Left ventricle myocardium superior (tissue), 1 donor: ENCODE data around the gene ARMC5. TPM values are rescaled to one million over a fixed set of nuclear protein-coding genes. Genes with fewer than 3 reads are reported as not detected.
"Not testable (repeated sequence)": the region's sequence is repeated elsewhere in the genome, so short reads cannot be mapped to it uniquely, and the experiment has no call there.

Experiments used
- ATAC-seq: fragments of 200-7000 bp; cut with Tn5 transposase; one replicate; pipeline ENCODE4 v1.9.1; 2020; ENCODE audit warnings: mild to moderate bottlenecking, moderate library complexity
- DNase-seq: peaks from one replicate; pipeline ENCODE4 v3.0.0-alpha.2; 2020
- intact Hi-C: fragments of 100-400 bp; cut with micrococcal nuclease; formaldehyde crosslinking; loops from one replicate; pipeline ENCODE4 v1.11.0; 2022
- long read RNA-seq: library from polyadenylated mRNA; unstranded; transcript quantifications from one replicate; pipeline ENCODE4 v2.0.0, GENCODE V29; 2021
- total RNA-seq: library from RNA; stranded (reverse); fragmentation: NEBNext Ultra II Directional; extraction: Animal tissue kit (Norgen Biotek cat#: 25700); gene quantifications from one replicate; pipeline ENCODE4 v1.2.1, GENCODE V29; 2021
- donor health status: DM: no; HTN: yes; CAD: no; lungs with severe emphysema.

Gene ARMC5, protein sequence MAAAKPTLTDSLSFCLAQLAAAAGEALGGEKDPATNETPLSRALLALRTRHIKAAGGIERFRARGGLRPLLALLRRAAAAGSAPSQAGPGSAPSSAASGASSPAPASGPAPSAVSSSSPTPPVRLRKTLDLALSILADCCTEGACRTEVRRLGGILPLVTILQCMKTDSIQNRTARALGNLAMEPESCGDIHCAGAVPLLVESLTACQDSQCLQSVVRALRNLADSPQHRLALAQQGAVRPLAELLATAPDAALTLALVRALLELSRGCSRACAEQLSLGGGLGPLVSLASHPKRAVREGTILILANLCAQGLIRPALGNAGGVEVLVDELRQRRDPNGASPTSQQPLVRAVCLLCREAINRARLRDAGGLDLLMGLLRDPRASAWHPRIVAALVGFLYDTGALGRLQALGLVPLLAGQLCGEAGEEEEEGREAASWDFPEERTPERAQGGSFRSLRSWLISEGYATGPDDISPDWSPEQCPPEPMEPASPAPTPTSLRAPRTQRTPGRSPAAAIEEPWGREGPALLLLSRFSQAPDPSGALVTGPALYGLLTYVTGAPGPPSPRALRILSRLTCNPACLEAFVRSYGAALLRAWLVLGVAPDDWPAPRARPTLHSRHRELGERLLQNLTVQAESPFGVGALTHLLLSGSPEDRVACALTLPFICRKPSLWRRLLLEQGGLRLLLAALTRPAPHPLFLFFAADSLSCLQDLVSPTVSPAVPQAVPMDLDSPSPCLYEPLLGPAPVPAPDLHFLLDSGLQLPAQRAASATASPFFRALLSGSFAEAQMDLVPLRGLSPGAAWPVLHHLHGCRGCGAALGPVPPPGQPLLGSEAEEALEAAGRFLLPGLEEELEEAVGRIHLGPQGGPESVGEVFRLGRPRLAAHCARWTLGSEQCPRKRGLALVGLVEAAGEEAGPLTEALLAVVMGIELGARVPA
- total RNA-seq = 5.4 TPM
- long read RNA-seq, transcript ARMC5-201 (6 exons, 3,612 nt) = major isoform, 10 of 13 reads
- long read RNA-seq, partial matches to known transcripts = 1 of 13 reads
- long read RNA-seq, other reads (novel, unspliced or antisense) = 1 of 13 reads

DNA sequence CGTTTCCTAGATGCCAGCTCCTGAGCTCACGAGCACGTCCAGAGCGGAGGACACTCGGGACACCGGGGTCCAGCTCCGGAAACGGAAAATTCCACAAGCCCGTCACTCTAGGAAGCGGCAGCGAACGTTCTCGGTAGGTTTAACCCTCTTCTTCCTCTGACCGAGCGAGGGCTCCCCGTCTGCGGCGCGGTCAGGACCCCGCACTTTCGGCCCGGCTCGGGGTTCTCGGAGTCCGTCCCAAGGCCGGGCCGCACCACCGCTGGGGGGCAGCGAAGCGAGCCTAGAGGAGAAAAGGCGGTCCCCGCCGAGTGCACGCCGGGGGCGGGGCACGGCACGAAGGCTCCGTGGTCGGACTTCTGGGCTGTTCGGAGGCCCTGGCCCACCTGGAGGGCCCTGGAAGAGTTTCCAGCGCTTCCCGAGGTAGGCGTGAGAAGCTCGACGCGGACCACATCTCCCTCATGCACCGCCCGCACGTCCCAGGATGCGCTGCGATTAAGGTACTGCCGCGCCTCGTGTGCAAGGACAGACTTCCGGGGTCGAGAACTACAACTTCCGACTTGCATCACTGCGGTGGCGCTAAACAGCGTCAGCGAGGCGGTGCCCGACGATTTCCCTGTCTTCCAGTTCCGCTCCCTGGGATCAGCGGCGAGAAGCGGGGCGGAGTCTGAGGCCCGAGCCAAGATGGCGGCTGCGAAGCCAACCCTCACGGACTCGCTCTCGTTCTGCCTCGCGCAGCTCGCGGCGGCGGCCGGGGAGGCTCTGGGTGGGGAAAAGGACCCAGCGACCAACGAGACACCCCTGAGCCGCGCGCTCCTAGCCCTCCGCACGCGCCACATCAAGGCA, at the start of gene ARMC5:
ARMC5 (plus strand) TSS at position 658 of the 843 bp plus-strand sequence; CDS start at position 682, 24 bp downstream.
- DNase-seq (peak; percentile 98), ATAC-seq (peak; percentile 87)
- intact Hi-C loops = no loop called here

DNA sequence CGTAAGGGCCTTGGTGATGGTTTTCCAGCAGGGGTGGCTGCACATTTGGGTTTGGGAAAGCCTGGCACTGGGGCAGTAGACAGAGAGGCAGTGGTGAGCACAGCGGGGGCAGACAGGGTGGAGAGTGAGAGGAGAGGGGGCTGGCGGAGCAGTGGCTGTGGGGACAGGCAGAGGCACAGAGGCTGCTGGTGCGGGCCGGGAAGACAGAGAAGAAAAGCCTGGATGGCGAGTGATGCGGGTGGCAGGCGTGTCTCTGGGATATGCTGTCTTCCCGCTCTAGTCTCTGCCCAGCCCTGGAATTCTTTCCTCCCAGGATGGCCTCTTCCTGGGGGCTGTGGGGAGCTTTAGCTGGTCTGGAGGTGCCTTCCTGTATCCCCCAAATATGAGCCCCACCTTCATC, 49.2 kb upstream of the ARMC5 start:
- no peak for ATAC-seq
- no peak for DNase-seq
- intact Hi-C loops = no loop called here

DNA sequence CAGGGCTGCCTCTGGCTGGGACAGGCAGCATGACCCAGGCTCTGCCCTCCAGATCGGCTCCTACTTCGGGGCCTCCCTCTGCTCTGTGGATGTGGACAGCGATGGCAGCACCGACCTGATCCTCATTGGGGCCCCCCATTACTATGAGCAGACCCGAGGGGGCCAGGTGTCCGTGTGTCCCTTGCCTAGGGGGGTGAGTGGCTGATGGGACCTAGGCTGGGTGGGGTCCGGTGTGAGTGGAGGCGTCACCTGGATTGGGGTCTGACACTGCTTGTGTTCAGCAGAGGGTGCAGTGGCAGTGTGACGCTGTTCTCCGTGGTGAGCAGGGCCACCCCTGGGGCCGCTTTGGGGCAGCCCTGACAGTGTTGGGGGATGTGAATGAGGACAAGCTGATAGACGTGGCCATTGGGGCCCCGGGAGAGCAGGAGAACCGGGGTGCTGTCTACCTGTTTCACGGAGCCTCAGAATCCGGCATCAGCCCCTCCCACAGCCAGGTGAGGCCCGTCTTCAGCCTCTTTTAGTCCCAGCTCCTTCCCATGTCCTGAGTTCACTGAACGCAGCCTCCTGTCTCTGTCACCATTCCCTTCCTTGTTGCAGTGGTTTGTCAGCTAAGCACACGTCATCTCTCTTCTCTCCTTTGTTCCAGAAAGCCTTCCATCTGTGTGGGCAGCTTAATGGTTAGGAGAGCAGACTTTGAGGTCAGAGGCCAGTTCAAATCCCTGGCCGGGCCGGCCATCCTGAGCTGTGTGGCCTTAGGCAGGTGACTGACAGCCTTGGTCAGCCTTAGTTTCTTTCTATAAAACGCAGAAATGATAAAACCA, 48.1 kb upstream of the ARMC5 start:
- intact Hi-C loops = no loop called here
- DNase-seq (peak; percentile 3), ATAC-seq (no peak)

DNA sequence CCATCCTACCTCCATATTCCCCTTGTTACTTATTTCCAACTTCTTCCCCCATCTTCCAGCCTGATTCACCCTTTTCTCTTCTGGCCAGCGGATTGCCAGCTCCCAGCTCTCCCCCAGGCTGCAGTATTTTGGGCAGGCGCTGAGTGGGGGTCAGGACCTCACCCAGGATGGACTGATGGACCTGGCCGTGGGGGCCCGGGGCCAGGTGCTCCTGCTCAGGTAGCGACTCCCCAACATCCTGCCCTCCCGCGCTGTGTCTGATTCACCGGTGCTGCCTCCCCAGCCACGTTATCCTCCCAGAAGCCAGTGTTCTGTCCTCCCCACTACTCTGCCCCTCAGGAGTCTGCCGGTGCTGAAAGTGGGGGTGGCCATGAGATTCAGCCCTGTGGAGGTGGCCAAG, 46.6 kb upstream of the ARMC5 start:
- intact Hi-C loops = no loop called here
- DNase-seq = no peak
- ATAC-seq = no peak

DNA sequence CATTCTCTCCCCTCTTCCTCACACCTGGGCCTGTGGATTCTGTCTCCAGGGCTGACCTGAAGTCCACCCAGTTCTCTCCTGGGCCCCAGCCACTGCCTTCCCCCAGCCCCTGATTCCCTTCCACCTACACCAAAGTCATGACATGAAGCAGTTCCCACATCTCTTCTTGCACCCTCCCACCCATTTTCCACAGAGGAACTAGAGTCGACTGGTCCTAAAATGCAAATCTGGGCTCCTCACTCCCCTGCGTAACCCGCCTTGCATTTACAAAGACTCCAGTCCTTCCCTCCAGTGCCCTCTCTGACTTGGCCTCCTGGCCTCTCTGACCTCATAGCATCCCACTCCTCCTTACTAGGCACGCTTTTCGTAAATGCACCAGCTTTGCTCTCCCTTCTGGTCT, 45.9 kb upstream of the ARMC5 start:
- intact Hi-C loops = no loop called here
- no peak for ATAC-seq

DNA sequence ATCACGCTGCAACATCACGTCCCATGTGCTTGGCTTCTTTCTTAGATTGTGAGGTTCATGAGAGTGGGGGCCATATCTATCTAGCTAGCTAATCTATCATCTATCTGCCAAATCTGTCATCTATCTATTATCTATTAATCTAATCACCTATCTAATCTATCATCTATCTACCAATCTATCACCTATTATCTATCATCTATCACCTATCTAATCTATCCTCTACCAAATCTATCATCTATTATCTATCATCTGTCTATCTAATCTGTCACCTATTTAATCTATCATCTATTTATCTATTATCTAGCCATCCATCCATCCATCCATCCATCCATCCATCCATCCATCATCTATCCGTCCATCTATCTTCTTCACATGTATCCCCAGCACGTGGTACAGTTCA, 45.4 kb upstream of the ARMC5 start:
- ATAC-seq (no peak), DNase-seq (no peak)
- intact Hi-C loops = no loop called here

More for the DNA sequence above, 45.9 kb upstream of the ARMC5 start:
- DNase-seq = no peak

DNA sequence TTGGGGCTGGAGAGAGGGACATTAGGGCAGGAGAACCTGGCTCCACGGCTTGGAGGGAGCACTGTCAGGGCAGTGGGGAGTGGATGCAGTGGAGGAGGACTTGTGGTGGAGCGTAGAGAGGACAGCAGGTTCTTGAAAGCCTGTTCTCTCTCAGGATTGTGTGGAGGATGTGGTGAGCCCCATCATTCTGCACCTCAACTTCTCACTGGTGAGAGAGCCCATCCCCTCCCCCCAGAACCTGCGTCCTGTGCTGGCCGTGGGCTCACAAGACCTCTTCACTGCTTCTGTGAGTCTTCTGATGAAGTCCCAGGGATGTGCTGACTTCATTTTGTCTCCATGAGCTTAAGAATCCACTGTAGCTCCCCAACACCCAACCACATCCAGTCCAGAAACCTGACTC, 44.6 kb upstream of the ARMC5 start:
- no peak for DNase-seq
- ATAC-seq = no peak
- intact Hi-C loops = no loop called here

DNA sequence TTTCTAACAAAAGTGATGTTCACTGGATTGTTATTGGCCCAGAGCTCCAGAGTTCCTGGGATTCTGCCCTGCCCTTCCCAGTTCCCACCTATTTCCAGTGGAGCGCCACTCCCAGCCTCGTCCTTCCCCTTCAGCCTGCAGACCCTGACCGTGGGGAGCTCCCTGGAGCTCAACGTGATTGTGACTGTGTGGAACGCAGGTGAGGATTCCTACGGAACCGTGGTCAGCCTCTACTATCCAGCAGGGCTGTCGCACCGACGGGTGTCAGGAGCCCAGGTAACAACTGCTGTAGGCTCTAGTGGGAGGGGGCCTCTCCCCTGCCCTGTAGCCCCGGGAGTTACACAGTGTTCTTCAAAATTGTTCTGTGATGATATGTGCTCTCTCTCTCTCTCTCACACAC, 42.9 kb upstream of the ARMC5 start:
- intact Hi-C loops = no loop called here
- DNase-seq = no peak
- ATAC-seq = no peak

DNA sequence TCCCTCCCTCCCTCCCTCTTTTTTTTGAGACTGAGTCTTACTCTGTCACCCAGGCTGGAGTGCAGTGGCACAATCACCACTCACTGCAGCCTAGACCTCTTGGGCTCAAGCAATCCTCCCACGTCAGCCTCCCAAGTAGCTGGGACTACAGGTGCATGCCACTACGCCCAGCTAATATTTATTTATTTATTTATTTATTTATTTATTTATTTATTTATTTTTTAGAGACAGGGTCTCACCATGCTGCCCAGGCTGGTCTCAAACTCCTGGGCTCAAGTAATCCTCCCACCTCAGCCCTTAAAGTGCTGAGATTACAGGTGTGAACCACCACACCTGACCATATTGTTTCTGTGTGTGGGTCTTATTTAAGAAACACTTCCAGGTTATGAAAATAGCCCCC, 42.3 kb upstream of the ARMC5 start:
- intact Hi-C loops, ATAC-seq, DNase-seq: not testable (repeated sequence)

DNA sequence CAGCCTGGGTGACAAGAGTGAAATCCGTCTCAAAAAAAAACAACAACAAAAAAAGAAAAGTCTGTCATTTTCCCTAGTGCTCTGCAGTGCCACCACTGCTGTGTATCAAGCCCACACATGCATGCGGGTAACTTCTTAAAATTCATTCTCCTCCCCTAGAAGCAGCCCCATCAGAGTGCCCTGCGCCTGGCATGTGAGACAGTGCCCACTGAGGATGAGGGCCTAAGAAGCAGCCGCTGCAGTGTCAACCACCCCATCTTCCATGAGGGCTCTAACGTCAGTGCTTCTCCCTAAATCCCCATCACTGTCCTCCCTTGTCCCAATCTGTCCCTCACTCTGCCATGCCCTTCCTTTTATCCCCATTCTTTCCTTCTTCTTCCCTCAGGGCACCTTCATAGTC, 41.4 kb upstream of the ARMC5 start:
- ATAC-seq (no peak), DNase-seq (no peak)
- intact Hi-C loops = no loop called here

DNA sequence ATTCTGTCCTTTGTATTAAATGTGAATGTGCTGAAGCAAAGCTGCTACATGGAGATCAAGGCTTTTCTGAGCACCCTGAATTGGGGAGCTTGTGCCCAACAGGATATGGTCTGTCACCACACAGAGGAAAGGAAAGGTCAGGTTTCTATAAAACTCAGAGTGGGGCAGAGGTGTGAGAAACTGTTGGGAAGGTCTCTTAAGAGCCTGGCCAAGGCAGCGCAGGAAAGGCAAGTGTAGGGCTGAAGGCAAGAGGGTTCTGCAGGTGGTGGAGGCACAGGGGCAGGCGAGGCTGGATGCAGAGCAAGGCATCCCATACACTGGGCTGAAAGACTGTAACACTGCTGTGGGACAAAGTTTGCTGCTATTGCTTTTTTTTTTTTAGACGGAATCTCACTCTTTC, 39.3 kb upstream of the ARMC5 start:
- no peak for DNase-seq
- intact Hi-C loops = no loop called here
- ATAC-seq = no peak

DNA sequence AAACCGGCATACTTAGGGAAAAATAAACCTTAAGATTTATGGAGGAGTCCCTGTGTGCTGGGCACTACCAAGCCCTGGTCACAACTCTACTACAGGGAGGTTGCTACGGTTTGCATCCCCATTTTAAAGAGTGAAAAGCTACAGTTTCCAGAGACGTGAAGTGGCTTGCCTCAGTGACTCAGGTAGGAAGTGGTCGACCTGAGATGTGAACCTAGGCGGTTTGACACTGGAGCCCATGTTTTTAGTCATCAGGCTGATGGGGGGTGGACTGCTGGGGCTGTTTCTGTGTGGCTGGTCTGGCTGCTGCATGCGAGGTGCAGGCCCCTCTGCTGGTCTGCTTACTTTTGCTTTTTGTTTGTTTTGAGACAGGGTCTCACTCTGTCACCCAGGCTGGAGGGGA, 37.7 kb upstream of the ARMC5 start:
- DNase-seq (no peak), ATAC-seq (no peak)
- intact Hi-C loops = no loop called here

DNA sequence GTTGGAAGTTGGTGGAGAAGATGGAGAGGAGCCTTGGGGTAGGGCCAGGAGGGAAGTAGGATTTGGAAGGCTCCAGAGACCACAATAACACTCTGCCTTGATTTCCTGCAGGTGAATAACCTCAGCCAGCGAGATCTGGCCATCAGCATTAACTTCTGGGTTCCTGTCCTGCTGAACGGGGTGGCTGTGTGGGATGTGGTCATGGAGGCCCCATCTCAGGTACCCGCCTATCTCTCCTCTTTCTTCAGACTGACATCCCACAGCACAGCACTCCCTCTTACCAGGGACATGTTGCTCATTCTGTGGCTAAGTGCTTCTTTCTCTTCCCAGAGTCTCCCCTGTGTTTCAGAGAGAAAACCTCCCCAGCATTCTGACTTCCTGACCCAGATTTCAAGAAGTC, 36.1 kb upstream of the ARMC5 start:
- ATAC-seq = peak; percentile 19
- DNase-seq = no peak
- intact Hi-C loops = no loop called here

DNA sequence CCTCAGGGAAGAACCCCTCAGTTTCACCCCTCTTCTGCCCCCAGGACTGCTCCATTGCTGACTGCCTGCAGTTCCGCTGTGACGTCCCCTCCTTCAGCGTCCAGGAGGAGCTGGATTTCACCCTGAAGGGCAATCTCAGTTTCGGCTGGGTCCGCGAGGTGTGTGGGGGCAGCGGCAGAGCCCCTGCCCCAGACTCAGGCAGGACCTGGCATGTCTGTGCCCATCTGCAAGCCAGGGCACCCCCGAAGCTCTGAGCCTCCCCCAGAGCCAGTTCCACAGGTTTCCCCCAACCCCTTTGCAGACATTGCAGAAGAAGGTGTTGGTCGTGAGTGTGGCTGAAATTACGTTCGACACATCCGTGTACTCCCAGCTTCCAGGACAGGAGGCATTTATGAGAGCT, 35.5 kb upstream of the ARMC5 start:
- DNase-seq (no peak), ATAC-seq (peak; percentile 3)
- intact Hi-C loops = no loop called here

DNA sequence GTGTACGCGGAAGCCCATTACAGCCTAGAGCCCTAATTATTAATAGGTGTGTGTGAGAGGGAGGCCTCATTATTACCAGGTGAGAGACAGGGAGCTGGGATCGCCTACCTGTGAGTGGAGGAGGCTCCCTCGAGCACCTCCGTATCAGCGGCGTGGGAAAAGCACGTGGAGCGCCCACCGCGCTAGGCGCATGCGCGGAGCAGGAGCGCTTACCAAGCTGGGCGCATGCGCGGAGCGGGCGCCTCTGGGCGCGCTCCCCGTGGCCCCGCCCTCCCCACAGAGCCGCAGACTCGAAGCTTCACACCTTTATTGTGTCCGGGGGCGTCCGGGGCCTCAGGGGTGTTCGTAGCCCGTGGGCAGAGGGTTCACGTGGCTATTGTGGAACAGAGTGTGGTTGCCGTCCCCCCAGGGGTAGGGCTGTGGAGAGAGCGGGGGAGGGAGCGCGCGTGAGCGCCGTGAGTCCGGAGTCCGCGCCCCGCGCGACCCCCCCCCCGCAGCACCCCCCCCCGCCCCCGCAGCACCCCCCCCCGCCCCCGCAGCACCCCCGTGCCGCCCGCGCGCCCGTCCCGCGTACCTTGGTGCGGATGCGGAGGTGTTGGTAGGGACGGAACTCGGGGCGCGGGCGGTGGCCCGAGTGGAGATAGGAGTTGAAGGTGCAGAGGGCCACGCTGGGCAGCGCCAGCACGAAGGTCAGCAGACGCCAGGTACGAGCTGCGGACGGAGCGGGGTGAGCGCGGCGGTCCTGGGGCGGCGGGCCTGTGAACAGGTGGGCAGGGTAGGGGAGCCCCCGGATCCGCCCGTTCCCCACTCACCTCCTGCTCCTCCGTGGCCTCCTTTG, 31.6 kb upstream of the ARMC5 start:
- peak; percentile 88 for DNase-seq
- intact Hi-C loops = no loop called here

DNA sequence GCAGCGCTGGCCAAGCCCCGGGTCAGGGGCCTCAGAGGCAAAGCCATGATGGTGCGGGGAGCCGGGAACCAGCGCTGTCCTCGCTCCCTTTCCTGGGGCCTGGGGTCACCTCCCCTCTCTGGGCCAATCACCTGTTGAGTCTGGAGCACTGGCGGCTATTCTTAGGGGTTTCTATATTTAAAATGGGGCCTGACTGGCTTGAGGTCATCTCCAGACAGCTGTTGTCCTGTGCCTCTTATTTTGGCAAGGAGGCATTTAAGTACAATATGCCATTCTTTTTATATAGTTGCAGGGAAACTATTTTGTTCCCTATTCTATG, 31.1 kb upstream of the ARMC5 start, which contains the start of gene COX6A2:
COX6A2 (minus strand) TSS at position 82 of the 319 bp plus-strand sequence; CDS start at position 47, 35 bp downstream.
- intact Hi-C loops = no loop called here
- peak; percentile 80 for ATAC-seq
- peak; percentile 81 for DNase-seq

More for the DNA sequence above, 31.6 kb upstream of the ARMC5 start:
- peak; percentile 18 for ATAC-seq

DNA sequence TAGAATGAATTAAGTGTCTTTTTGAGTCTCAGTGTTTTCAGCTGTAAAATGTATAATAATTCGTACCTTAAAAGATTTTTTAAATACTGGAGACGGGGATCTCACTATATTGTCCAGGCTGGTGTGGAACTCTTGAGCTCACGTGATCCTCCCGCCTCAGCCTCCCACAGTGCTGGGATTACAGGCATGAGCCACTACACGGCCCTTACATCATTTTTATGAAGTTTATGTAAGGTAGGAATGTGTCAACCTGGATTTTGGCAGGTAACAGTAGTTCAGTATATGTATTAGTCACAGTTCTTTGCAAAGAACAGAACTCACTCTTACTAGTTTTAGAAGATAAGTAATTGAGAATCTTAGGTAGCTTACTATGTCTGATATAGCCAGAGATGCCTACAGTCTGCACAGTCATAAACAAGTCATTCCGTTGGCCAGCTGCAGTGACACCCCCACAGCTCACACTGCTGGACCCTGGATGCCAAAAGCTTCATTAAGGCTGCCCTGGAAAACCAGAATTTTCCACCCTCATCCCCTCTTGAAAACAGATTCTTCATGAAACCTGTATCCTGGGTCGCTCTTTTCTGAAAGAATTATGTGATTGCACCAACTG, 30.6 kb upstream of the ARMC5 start:
- ATAC-seq (peak; percentile 17), DNase-seq (no peak)
- intact Hi-C loops = no loop called here
